GM12891 (cell line): Measurements from ENCODE around the gene MNT.

ENCODE experiments used
- POLR2A ChIP-seq: IDR thresholded peaks from 2 replicates; pipeline ENCODE4 v1.6.1; 2011; ENCODE audit warnings: low read depth, low read length, control low read depth
- POLR2AphosphoS5 ChIP-seq: IDR thresholded peaks from 2 replicates; pipeline ENCODE4 v1.6.1; 2011; ENCODE audit warnings: low read depth, low read length, control low read depth
- POU2F2 ChIP-seq: IDR thresholded peaks from 2 replicates; pipeline ENCODE4 v1.6.1; 2011; ENCODE audit warnings: low read depth, mild to moderate bottlenecking, control low read depth, low read length, moderate library complexity
- SPI1 ChIP-seq: IDR thresholded peaks from 2 replicates; pipeline ENCODE4 v1.6.1; 2011; ENCODE audit warnings: low read depth, low read length, control low read depth
- TAF1 ChIP-seq: IDR thresholded peaks from 2 replicates; pipeline ENCODE4 v1.6.1; 2011; ENCODE audit warnings: low read depth, low read length, control low read depth

DNA sequence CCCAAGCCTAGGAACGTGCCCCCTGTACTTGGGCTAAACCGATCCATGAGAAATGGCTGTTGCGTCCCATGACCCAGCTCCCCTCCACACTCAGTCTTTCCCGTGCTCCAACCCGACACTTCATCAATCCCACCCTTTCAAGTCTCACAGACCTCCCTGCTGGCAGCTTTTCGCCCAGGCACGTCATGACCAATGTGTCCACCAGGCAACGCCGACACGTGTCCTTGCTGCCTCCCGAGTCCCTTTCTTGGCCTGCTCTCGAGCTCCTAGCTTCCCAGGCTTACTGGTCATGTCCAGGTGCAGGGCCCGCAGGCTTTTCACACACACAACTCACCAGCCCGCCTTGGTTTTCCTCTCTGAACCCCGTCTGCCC lies 12.2 kb downstream of the MNT start:
- TF ChIP-seq POLR2A = no peak
- no peak for TF ChIP-seq POLR2AphosphoS5
- no peak for TF ChIP-seq POU2F2
- no peak for TF ChIP-seq SPI1
- no peak for TF ChIP-seq TAF1
